NT2/D1 (cell line): Measurements from ENCODE around the gene DRAM2.

Experiments
- SUZ12 ChIP-seq: IDR thresholded peaks from 2 replicates; pipeline ENCODE4 v1.6.1; 2011; ENCODE audit not compliant: insufficient read length, insufficient read depth; ENCODE audit errors: extremely low read depth
- YY1 ChIP-seq: IDR thresholded peaks from 2 replicates; pipeline ENCODE4 v1.6.1; 2011; ENCODE audit not compliant: insufficient read length, insufficient read depth

DNA sequence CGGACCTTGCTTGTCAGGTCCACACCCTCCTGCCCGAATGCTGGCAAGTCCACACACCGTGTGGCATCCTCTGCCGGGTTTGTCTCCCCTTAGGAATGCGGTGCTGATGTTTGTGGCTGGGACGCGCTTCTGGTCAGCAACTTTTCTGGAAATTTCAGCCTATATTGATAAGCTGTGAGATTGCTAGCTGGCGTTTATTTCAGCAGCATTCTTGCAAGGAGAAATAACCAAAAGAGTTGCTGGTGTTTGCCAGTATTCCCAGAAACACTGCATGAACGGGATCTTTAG is 731 bp upstream of the DRAM2 start:
- TF ChIP-seq SUZ12 (no peak), YY1 (no peak)
